Esophagus squamous epithelium (tissue), 5 donors: ENCODE results near the gene TLCD1. TPM values are rescaled to one million over a fixed set of nuclear protein-coding genes. Genes with fewer than 3 reads are reported as not detected.

Experiments
- DNase-seq: peaks from one replicate; lab custom pipeline; 2025; lab: John Stamatoyannopoulos, UW
- H3K27ac ChIP-seq, 4 donors: fragments of 200-600 bp; sonication (generic); one replicate each; pipeline ENCODE4 v1.5.1; 2016 to 2019; ENCODE audit warnings: mild to moderate bottlenecking in 1 of 4
- H3K27me3 ChIP-seq, 4 donors: fragments of 200-600 bp; sonication (generic); 1 replicate in 3 of 4; 2 replicates in 1 of 4; pipeline versions ENCODE4 v1.5.1 to v1.6.0; 2017 to 2021; ENCODE audit warnings: antibody characterized with exemption in 1 of 4
- H3K36me3 ChIP-seq, 3 donors: fragments of 200-600 bp; sonication (generic); one replicate each; pipeline ENCODE4 v1.5.1; 2016 to 2019
- H3K4me1 ChIP-seq, 3 donors: fragments of 200-600 bp; sonication (generic); one replicate each; pipeline ENCODE4 v1.5.1; 2017 to 2019
- H3K4me3 ChIP-seq, 4 donors: fragments of 200-600 bp; sonication (generic); 1 replicate in 3 of 4; 2 replicates in 1 of 4; pipeline ENCODE4 v1.5.1; 2016 to 2019; ENCODE audit warnings: mild to moderate bottlenecking in 2 of 4, moderate library complexity in 1 of 4
- H3K9me3 ChIP-seq, 3 donors: fragments of 200-600 bp; sonication (generic); one replicate each; pipeline ENCODE4 v1.5.1; 2016 to 2019
- CTCF ChIP-seq, 6 experiments: fragments of 450-650 bp in 4 of 6; fragments of 200-600 bp in 2 of 6; sonication (generic) in 2 of 6; IDR thresholded peaks; one replicate each; pipeline ENCODE4 v1.5.1; 2016 to 2019; ENCODE audit warnings: antibody characterized with exemption in 6 of 6, mild to moderate bottlenecking in 4 of 6, moderate library complexity in 4 of 6
- POLR2A ChIP-seq, 4 donors: fragments of 450-650 bp; IDR thresholded peaks; one replicate each; pipeline ENCODE4 v1.6.1; 2017; ENCODE audit warnings: antibody characterized with exemption in 4 of 4, mild to moderate bottlenecking in 4 of 4, moderate library complexity in 3 of 4
- WGBS, 2 donors: methylation state at CpG; one replicate each; pipeline ENCODE4 v1.1.5; 2018; 5-methylcytosine and 5-hydroxymethylcytosine counted together
- intact Hi-C: fragments of 100-400 bp; cut with DNase I; formaldehyde crosslinking; loops from one replicate; pipeline ENCODE4 v1.15.0; 2022
- total RNA-seq, 4 donors: library from RNA; depleted of rRNA; stranded (reverse); fragments of >200 nt; gene quantifications; one replicate each; pipeline ENCODE4 v1.1.0, GENCODE V29; 2016
- donor health status: DM: yes; HTN: yes; CAD: no.

Gene TLCD1
- total RNA-seq, 4 donors from 2014 or later: 8.8 to 17.0 (median 13.0) TPM

GRCh38 chr17:28763137-28763799, 37.2 kb upstream of the TLCD1 start:
- H3K27ac ChIP-seq: no peak overlapping the region
- WGBS, 2 donors: 85 to 94% methylated on average over 1 of the region's 1 CpG
- DNase-seq: no peak

GRCh38 chr17:28760601-28761562, 34.8 kb upstream of the TLCD1 start:
- H3K4me3 ChIP-seq: no peak overlapping the region
- no peaks in the 10 kb centered on the region for H3K9me3 ChIP-seq
- no peak for DNase-seq
- 40 to 46% methylated on average over 8 to 9 of the region's 9 CpGs for WGBS, 2 donors
- H3K36me3 ChIP-seq: peaks cover 9 to 67% (median 13%) of the 10 kb centered on the region in 3 donors
- no peaks in the 10 kb centered on the region for H3K27me3 ChIP-seq
- intact Hi-C loops: loop anchor here (10.0 kb wide), 2 partner anchors 84 to 154 kb away; partner anchors contain the start of gene FAM222B
- H3K4me1 ChIP-seq: peaks cover 5 to 37% (median 7%) of the 10 kb centered on the region in 3 donors
- no peak for TF ChIP-seq CTCF (IDR thresholded peaks at IDR 0.05)
- no peak for TF ChIP-seq POLR2A (IDR thresholded peaks at IDR 0.05)
- H3K27ac ChIP-seq: peak overlapping the region in 1 of 4 donors; percentile 39

More at GRCh38 chr17:28763137-28763799, 37.2 kb upstream of the TLCD1 start:
- TF ChIP-seq CTCF (IDR thresholded peaks at IDR 0.05) (no peak), POLR2A (IDR thresholded peaks at IDR 0.05) (no peak)
- Histone ChIP-seq H3K4me1 (peaks cover 5 to 25% (median 7%) of the 10 kb centered on the region in 3 donors), H3K9me3 (no peaks in the 10 kb centered on the region), H3K27me3 (no peaks in the 10 kb centered on the region), H3K36me3 (peaks cover 8 to 75% (median 16%) of the 10 kb centered on the region in 3 donors), H3K4me3 (no peak overlapping the region)
- intact Hi-C loops: loop anchor here (10.0 kb wide), 2 partner anchors 82 to 152 kb away; partner anchors contain the start of gene FAM222B

- Histone ChIP-seq H3K36me3 (peaks cover 9 to 52% (median 13%) of the 10 kb centered on the region in 3 donors), H3K4me3 (no peak overlapping the region), H3K27ac (no peak overlapping the region), H3K9me3 (no peaks in the 10 kb centered on the region), H3K27me3 (no peaks in the 10 kb centered on the region), H3K4me1 (peaks cover 5 to 51% (median 7%) of the 10 kb centered on the region in 3 donors)
- intact Hi-C loops: no loop called here
- no peak for DNase-seq
- no peak for TF ChIP-seq POLR2A (IDR thresholded peaks at IDR 0.05)
- TF ChIP-seq CTCF (IDR thresholded peaks at IDR 0.05): no peak
- 88 to 91% methylated on average over 4 to 10 of the region's 18 CpGs for WGBS, 2 donors
Measured at GRCh38 chr17:28759256-28759865, 33.3 kb upstream of the TLCD1 start.

GRCh38 chr17:28758411-28759121, 32.5 kb upstream of the TLCD1 start:
- peaks cover 9 to 49% (median 13%) of the 10 kb centered on the region in 3 donors for H3K36me3 ChIP-seq
- no peaks in the 10 kb centered on the region for H3K27me3 ChIP-seq
- intact Hi-C loops: no loop called here
- TF ChIP-seq POLR2A (IDR thresholded peaks at IDR 0.05): no peak
- no peak for TF ChIP-seq CTCF (IDR thresholded peaks at IDR 0.05)
- 82 to 97% methylated on average over 14 to 17 of the region's 32 CpGs for WGBS, 2 donors
- no peak for DNase-seq
- no peak overlapping the region for H3K27ac ChIP-seq
- peaks cover 5 to 47% (median 7%) of the 10 kb centered on the region in 3 donors for H3K4me1 ChIP-seq
- no peak overlapping the region for H3K4me3 ChIP-seq
- H3K9me3 ChIP-seq: no peaks in the 10 kb centered on the region
